ENCODE data around the gene LEMD1.

Gene LEMD1

GRCh38 chr1:205451759-205452164, 29.9 kb upstream of the LEMD1 start:
- Histone ChIP-seq H3K36me3 (ENCODE audit: control insufficient read depth in 4 of 4, insufficient read depth in 4 of 4, low read length in 3 of 4) (no peaks in the 10 kb centered on the region), H3K27me3 (replicated peaks in 2 of 5; ENCODE audit: control insufficient read depth in 4 of 5, insufficient read depth in 5 of 5, low read length in 4 of 5) (peaks cover 6 to 64% (median 34%) of the 10 kb centered on the region in 5 experiments), H3K9me3 (ENCODE audit: control extremely low read depth in 1 of 5, control insufficient read depth in 4 of 5, insufficient read depth in 2 of 5, low read depth in 1 of 5, low read length in 4 of 5) (no peaks in the 10 kb centered on the region), H3K27ac (ENCODE audit: insufficient read depth in 1 of 2, low read depth in 1 of 2, low read length in 2 of 2, poor library complexity in 1 of 2, severe bottlenecking in 2 of 2) (no peak overlapping the region), H3K4me3 (ENCODE audit: control insufficient read depth in 1 of 7, extremely low read depth in 1 of 7, insufficient read depth in 4 of 7, low read depth in 2 of 7, low read length in 6 of 7) (no peak overlapping the region), H3K4me1 (ENCODE audit: control extremely low read depth in 1 of 4, control insufficient read depth in 4 of 4, insufficient read depth in 4 of 4, low read length in 3 of 4) (peaks cover 0 to 15% (median 7%) of the 10 kb centered on the region in 4 experiments)
- DNase-seq = no peak
- no CpG with 5 or more reads among the region's 2 CpGs for WGBS (ENCODE audit: insufficient coverage)
- CTCF ChIA-PET = no interaction called here
- POLR2A ChIA-PET = no interaction called here

- CTCF ChIA-PET = interaction anchor here (1.1 kb wide), 1 partner anchor 10 kb away, joined by 5 read pairs; no protein-coding TSS in a partner anchor
- Histone ChIP-seq H3K4me1 (ENCODE audit: control extremely low read depth in 1 of 4, control insufficient read depth in 4 of 4, insufficient read depth in 4 of 4, low read length in 3 of 4) (peaks cover 0 to 11% (median 5%) of the 10 kb centered on the region in 4 experiments), H3K9me3 (ENCODE audit: control extremely low read depth in 1 of 5, control insufficient read depth in 4 of 5, insufficient read depth in 2 of 5, low read depth in 1 of 5, low read length in 4 of 5) (no peaks in the 10 kb centered on the region), H3K27me3 (replicated peaks in 2 of 5; ENCODE audit: control insufficient read depth in 4 of 5, insufficient read depth in 5 of 5, low read length in 4 of 5) (peaks cover 6 to 58% (median 30%) of the 10 kb centered on the region in 5 experiments), H3K4me3 (ENCODE audit: control insufficient read depth in 1 of 7, extremely low read depth in 1 of 7, insufficient read depth in 4 of 7, low read depth in 2 of 7, low read length in 6 of 7) (no peak overlapping the region), H3K36me3 (ENCODE audit: control insufficient read depth in 4 of 4, insufficient read depth in 4 of 4, low read length in 3 of 4) (no peaks in the 10 kb centered on the region), H3K27ac (ENCODE audit: insufficient read depth in 1 of 2, low read depth in 1 of 2, low read length in 2 of 2, poor library complexity in 1 of 2, severe bottlenecking in 2 of 2) (no peak overlapping the region)
- POLR2A ChIA-PET = no interaction called here
- no peak for DNase-seq
- WGBS (ENCODE audit: insufficient coverage) = 86% methylated on average over 2 of the region's 5 CpGs
Measured at GRCh38 chr1:205451202-205451601, 29.3 kb upstream of the LEMD1 start.

GRCh38 chr1:205450448-205450847, 28.6 kb upstream of the LEMD1 start:
- Histone ChIP-seq H3K4me1 (ENCODE audit: control extremely low read depth in 1 of 4, control insufficient read depth in 4 of 4, insufficient read depth in 4 of 4, low read length in 3 of 4) (peaks cover 1 to 11% (median 8%) of the 10 kb centered on the region in 4 experiments), H3K9me3 (ENCODE audit: control extremely low read depth in 1 of 5, control insufficient read depth in 4 of 5, insufficient read depth in 2 of 5, low read depth in 1 of 5, low read length in 4 of 5) (no peaks in the 10 kb centered on the region), H3K36me3 (ENCODE audit: control insufficient read depth in 4 of 4, insufficient read depth in 4 of 4, low read length in 3 of 4) (no peaks in the 10 kb centered on the region), H3K27ac (ENCODE audit: insufficient read depth in 1 of 2, low read depth in 1 of 2, low read length in 2 of 2, poor library complexity in 1 of 2, severe bottlenecking in 2 of 2) (no peak overlapping the region), H3K4me3 (ENCODE audit: control insufficient read depth in 1 of 7, extremely low read depth in 1 of 7, insufficient read depth in 4 of 7, low read depth in 2 of 7, low read length in 6 of 7) (no peak overlapping the region), H3K27me3 (replicated peaks in 2 of 5; ENCODE audit: control insufficient read depth in 4 of 5, insufficient read depth in 5 of 5, low read length in 4 of 5) (peaks cover 6 to 51% (median 28%) of the 10 kb centered on the region in 5 experiments)
- WGBS (ENCODE audit: insufficient coverage) = 62% methylated on average over 2 of the region's 4 CpGs
- CTCF ChIA-PET = interaction anchor here (1.1 kb wide), 1 partner anchor 10 kb away, joined by 5 read pairs; no protein-coding TSS in a partner anchor
- POLR2A ChIA-PET = no interaction called here
- DNase-seq = no peak

GRCh38 chr1:205449750-205450443, 28.0 kb upstream of the LEMD1 start:
- H3K4me1 ChIP-seq (ENCODE audit: control extremely low read depth in 1 of 4, control insufficient read depth in 4 of 4, insufficient read depth in 4 of 4, low read length in 3 of 4) = peaks cover 5 to 15% (median 11%) of the 10 kb centered on the region in 4 experiments
- WGBS (ENCODE audit: insufficient coverage) = 50% methylated on average over 11 of the region's 18 CpGs
- no peaks in the 10 kb centered on the region for H3K36me3 ChIP-seq (ENCODE audit: control insufficient read depth in 4 of 4, insufficient read depth in 4 of 4, low read length in 3 of 4)
- POLR2A ChIA-PET = no interaction called here
- H3K4me3 ChIP-seq (ENCODE audit: control insufficient read depth in 1 of 7, extremely low read depth in 1 of 7, insufficient read depth in 4 of 7, low read depth in 2 of 7, low read length in 6 of 7) = no peak overlapping the region
- H3K27me3 ChIP-seq (replicated peaks in 2 of 5; ENCODE audit: control insufficient read depth in 4 of 5, insufficient read depth in 5 of 5, low read length in 4 of 5) = peaks cover 5 to 45% (median 23%) of the 10 kb centered on the region in 5 experiments
- peak in 2 of 3 donors; percentile 18 to 26 for DNase-seq
- H3K9me3 ChIP-seq (ENCODE audit: control extremely low read depth in 1 of 5, control insufficient read depth in 4 of 5, insufficient read depth in 2 of 5, low read depth in 1 of 5, low read length in 4 of 5) = no peaks in the 10 kb centered on the region
- CTCF ChIA-PET = interaction anchor here (2.2 kb wide), 1 partner anchor 36 kb away, joined by 8 read pairs; no protein-coding TSS in a partner anchor
- H3K27ac ChIP-seq (ENCODE audit: insufficient read depth in 1 of 2, low read depth in 1 of 2, low read length in 2 of 2, poor library complexity in 1 of 2, severe bottlenecking in 2 of 2) = peak overlapping the region in 1 of 2 experiments; percentile 39

- 94% methylated on average over 4 of the region's 4 CpGs for WGBS (ENCODE audit: insufficient coverage)
- H3K9me3 ChIP-seq (ENCODE audit: control extremely low read depth in 1 of 5, control insufficient read depth in 4 of 5, insufficient read depth in 2 of 5, low read depth in 1 of 5, low read length in 4 of 5) = no peaks in the 10 kb centered on the region
- no peak for DNase-seq
- H3K4me1 ChIP-seq (ENCODE audit: control extremely low read depth in 1 of 4, control insufficient read depth in 4 of 4, insufficient read depth in 4 of 4, low read length in 3 of 4) = peaks cover 5 to 21% (median 16%) of the 10 kb centered on the region in 4 experiments
- no peak overlapping the region for H3K4me3 ChIP-seq (ENCODE audit: control insufficient read depth in 1 of 7, extremely low read depth in 1 of 7, insufficient read depth in 4 of 7, low read depth in 2 of 7, low read length in 6 of 7)
- no peaks in the 10 kb centered on the region for H3K36me3 ChIP-seq (ENCODE audit: control insufficient read depth in 4 of 4, insufficient read depth in 4 of 4, low read length in 3 of 4)
- ChIA-PET POLR2A (no interaction called here), CTCF (interaction anchor here (1.0 to 2.2 kb wide), 3 partner anchors 18 to 465 kb away, joined by 3 to 8 read pairs (median 5); no protein-coding TSS in a partner anchor)
- H3K27me3 ChIP-seq (replicated peaks in 2 of 5; ENCODE audit: control insufficient read depth in 4 of 5, insufficient read depth in 5 of 5, low read length in 4 of 5) = peaks cover 0 to 39% (median 17%) of the 10 kb centered on the region in 5 experiments
- H3K27ac ChIP-seq (ENCODE audit: insufficient read depth in 1 of 2, low read depth in 1 of 2, low read length in 2 of 2, poor library complexity in 1 of 2, severe bottlenecking in 2 of 2) = peak overlapping the region in 1 of 2 experiments; percentile 39
Measured at GRCh38 chr1:205449254-205449749, 27.4 kb upstream of the LEMD1 start.

GRCh38 chr1:205448540-205449253, 26.8 kb upstream of the LEMD1 start:
- peaks cover 5 to 22% (median 17%) of the 10 kb centered on the region in 4 experiments for H3K4me1 ChIP-seq (ENCODE audit: control extremely low read depth in 1 of 4, control insufficient read depth in 4 of 4, insufficient read depth in 4 of 4, low read length in 3 of 4)
- peak overlapping the region in 1 of 2 experiments; percentile 39 for H3K27ac ChIP-seq (ENCODE audit: insufficient read depth in 1 of 2, low read depth in 1 of 2, low read length in 2 of 2, poor library complexity in 1 of 2, severe bottlenecking in 2 of 2)
- H3K27me3 ChIP-seq (replicated peaks in 2 of 5; ENCODE audit: control insufficient read depth in 4 of 5, insufficient read depth in 5 of 5, low read length in 4 of 5) = peaks cover 0 to 33% (median 13%) of the 10 kb centered on the region in 5 experiments
- ChIA-PET CTCF (interaction anchor here (1.0 to 2.2 kb wide), 5 partner anchors 10 to 465 kb away, joined by 3 to 8 read pairs (median 4); no protein-coding TSS in a partner anchor), POLR2A (no interaction called here)
- no peaks in the 10 kb centered on the region for H3K36me3 ChIP-seq (ENCODE audit: control insufficient read depth in 4 of 4, insufficient read depth in 4 of 4, low read length in 3 of 4)
- WGBS (ENCODE audit: insufficient coverage) = 100% methylated on average over 5 of the region's 6 CpGs
- DNase-seq = no peak
- H3K4me3 ChIP-seq (ENCODE audit: control insufficient read depth in 1 of 7, extremely low read depth in 1 of 7, insufficient read depth in 4 of 7, low read depth in 2 of 7, low read length in 6 of 7) = no peak overlapping the region
- H3K9me3 ChIP-seq (ENCODE audit: control extremely low read depth in 1 of 5, control insufficient read depth in 4 of 5, insufficient read depth in 2 of 5, low read depth in 1 of 5, low read length in 4 of 5) = no peaks in the 10 kb centered on the region

Measured in common myeloid progenitor, CD34-positive (primary cell).